HL-60 (cell line): ENCODE measurements around the gene GRHL3.

Experiments used
- DNase-seq, 2 experiments: peaks; one replicate each; pipeline ENCODE4 v3.0.0-alpha.2; 2010 to 2020; ENCODE audit warnings: low read depth in 1 of 2, low spot score in 1 of 2
- H3K27ac ChIP-seq: fragments of 250-450 bp; sonication (Bioruptor Pico); replicated peaks from 2 replicates; pipeline ENCODE4 v1.5.1; 2020; ENCODE audit warnings: mild to moderate bottlenecking, moderate library complexity
- H3K27me3 ChIP-seq: fragments of 250-450 bp; sonication (Bioruptor Pico); 2 replicates; pipeline ENCODE4 v1.5.1; 2021; ENCODE audit warnings: mild to moderate bottlenecking, moderate library complexity; ENCODE audit not compliant: insufficient read depth, poor library complexity, severe bottlenecking
- H3K4me3 ChIP-seq: replicated peaks from 2 replicates; pipeline ENCODE4 v1.5.1; 2011; ENCODE audit warnings: mild to moderate bottlenecking, control low read depth, low read length; ENCODE audit not compliant: insufficient read depth
- CTCF ChIP-seq: IDR thresholded peaks from one replicate; pipeline ENCODE4 v1.5.1; 2011; ENCODE audit warnings: low read length, control low read depth, inconsistent platforms; ENCODE audit not compliant: insufficient read depth
- GABPA ChIP-seq: IDR thresholded peaks from 2 replicates; pipeline ENCODE4 v1.6.1; 2012; ENCODE audit warnings: low read depth
- POLR2AphosphoS5 ChIP-seq: IDR thresholded peaks from 2 replicates; pipeline ENCODE4 v1.6.1; 2012; ENCODE audit warnings: low read depth
- REST ChIP-seq: IDR thresholded peaks from 2 replicates; pipeline ENCODE4 v1.6.1; 2012; ENCODE audit warnings: low read depth; ENCODE audit not compliant: insufficient replicate concordance
- SPI1 ChIP-seq: IDR thresholded peaks from 2 replicates; pipeline ENCODE4 v1.6.1; 2012; ENCODE audit warnings: low read depth, mild to moderate bottlenecking, borderline replicate concordance

The GRHL3 gene

GRCh38 chr1:24321697-24322469 is 2.7 kb downstream of the GRHL3 start:
- Histone ChIP-seq H3K27me3 (peaks cover 24% of the 10 kb centered on the region), H3K4me3 (peak overlapping the region; percentile 51), H3K27ac (peak overlapping the region; percentile 36; the same call in 1 of the 2 replicates)
- peak; percentile 47 to 86 for DNase-seq
- peak; percentile 33; the same call in 1 of the 2 replicates for TF ChIP-seq POLR2AphosphoS5
- no peak for TF ChIP-seq GABPA

GRCh38 chr1:24322470-24323177 is 3.5 kb downstream of the GRHL3 start:
- no peak for TF ChIP-seq REST
- no peak for TF ChIP-seq POLR2AphosphoS5
- Histone ChIP-seq H3K27ac (no peak overlapping the region), H3K4me3 (peak overlapping the region; percentile 51), H3K27me3 (peaks cover 28% of the 10 kb centered on the region)
- no peak for DNase-seq

- H3K27ac ChIP-seq: no peak overlapping the region
- H3K4me3 ChIP-seq: no peak overlapping the region
- no peak for DNase-seq
- no peak for TF ChIP-seq REST
- no peak for TF ChIP-seq SPI1
- TF ChIP-seq GABPA: no peak
- TF ChIP-seq POLR2AphosphoS5: no peak
- TF ChIP-seq CTCF: no peak
- H3K27me3 ChIP-seq: peaks cover 28% of the 10 kb centered on the region
These were observed 4.1 kb downstream of the GRHL3 start for GRCh38 chr1:24323281-24323680.

GRCh38 chr1:24324903-24325302 is 5.7 kb downstream of the GRHL3 start:
- no peak for TF ChIP-seq GABPA
- TF ChIP-seq REST: no peak
- TF ChIP-seq SPI1: no peak
- TF ChIP-seq POLR2AphosphoS5: no peak
- TF ChIP-seq CTCF: no peak
- no peak for DNase-seq
- H3K27me3 ChIP-seq: peaks cover 28% of the 10 kb centered on the region

More at GRCh38 chr1:24324903-24325302, 5.7 kb downstream of the GRHL3 start:
- Histone ChIP-seq H3K4me3 (no peak overlapping the region), H3K27ac (no peak overlapping the region)
